HepG2 (cell line): ENCODE measurements around the gene KRT76. TPM values are rescaled to one million over a fixed set of nuclear protein-coding genes. Genes with fewer than 3 reads are reported as not detected.

Experiments used
- ATAC-seq: fragments of 200-7000 bp; cut with Tn5 transposase; 3 replicates; pipeline ENCODE4 v1.9.1; 2020; ENCODE audit warnings: mild to moderate bottlenecking, moderate library complexity
- BruUV-seq: library from RNA; stranded (reverse); fragments of 400-500 nt; replicated peaks from 2 replicates; lab custom pipeline; 2021; lab: Mats Ljungman, UMichigan
- CTCF ChIA-PET: fragments of 300-600 bp; formaldehyde crosslinking; extraction: SDS; loops from one replicate; lab custom pipeline; 2021; ENCODE audit warnings: low total read pairs, inconsistent platforms, low intra/inter-chr PET ratio; lab: Yijun Ruan, JAX
- POLR2A ChIA-PET: fragments of 350-600 bp; sonication (Branson Sonifier 250); formaldehyde crosslinking; loops from one replicate; lab custom pipeline; 2020; ENCODE audit warnings: antibody characterized with exemption, inconsistent platforms; lab: Yijun Ruan, JAX
- DNase-seq: peaks from one replicate; pipeline ENCODE4 v3.0.0-alpha.2; 2015; ENCODE audit warnings: low spot score
- FAIRE-seq: peaks from 3 replicates; lab custom pipeline; 2011; peaks lifted over from hg19 to GRCh38; lab: Jason Lieb, UNC
- H2AFZ ChIP-seq: one replicate; pipeline ENCODE4 v1.6.1; 2011; ENCODE audit warnings: low read length, inconsistent platforms
- H3K27ac ChIP-seq: fragments of 300-600 bp; 3 replicates; pipeline ENCODE4 v1.8.0; 2011; ENCODE audit warnings: mixed run types, mild to moderate bottlenecking, mixed read lengths, low read length, inconsistent platforms; ENCODE audit not compliant: insufficient read depth; ENCODE audit errors: extremely low read length
- H3K27me3 ChIP-seq, 2 experiments: fragments of 200-600 bp in 1 of 2; 2 replicates in 1 of 2; 3 replicates in 1 of 2; pipeline versions ENCODE4 v1.6.0 to v1.8.0; 2011; ENCODE audit warnings: low read length in 2 of 2, mild to moderate bottlenecking in 2 of 2, moderate library complexity in 2 of 2, inconsistent platforms in 1 of 2; ENCODE audit not compliant: insufficient read depth in 2 of 2, control insufficient read depth in 1 of 2
- H3K36me3 ChIP-seq, 2 experiments: fragments of 200-600 bp in 1 of 2; replicated peaks in 1 of 2; 2 replicates in 1 of 2; 3 replicates in 1 of 2; pipeline versions ENCODE4 v1.5.1 to v1.8.0; 2011; ENCODE audit warnings: low read length in 2 of 2, inconsistent platforms in 1 of 2; ENCODE audit not compliant: insufficient read depth in 2 of 2, control insufficient read depth in 1 of 2
- H3K4me1 ChIP-seq: 2 replicates; pipeline ENCODE4 v1.5.1; 2012; ENCODE audit warnings: low read length, inconsistent platforms; ENCODE audit not compliant: insufficient read depth
- H3K4me2 ChIP-seq: 2 replicates; pipeline ENCODE4 v1.6.0; 2011; ENCODE audit warnings: low read depth, low read length, inconsistent platforms
- H3K4me3 ChIP-seq, 3 experiments: fragments of 200-600 bp in 1 of 3; sonication (generic), shearing (Covaris generic) in 1 of 3; replicated peaks in 1 of 3; 2 replicates each; pipeline ENCODE4 v1.5.1; 2011 to 2016; ENCODE audit warnings: low read length in 3 of 3, inconsistent platforms in 2 of 3, low read depth in 2 of 3, mild to moderate bottlenecking in 2 of 3, control low read depth in 1 of 3, mixed read lengths in 1 of 3; ENCODE audit not compliant: insufficient read depth in 1 of 3
- H3K79me2 ChIP-seq: one replicate; pipeline ENCODE4 v1.6.1; 2011; ENCODE audit warnings: low read length, inconsistent platforms; ENCODE audit not compliant: insufficient read depth
- H3K9ac ChIP-seq: 2 replicates; pipeline ENCODE4 v1.6.0; 2011; ENCODE audit warnings: mild to moderate bottlenecking, low read depth, low read length, inconsistent platforms; ENCODE audit not compliant: insufficient read depth
- H3K9me3 ChIP-seq: 2 replicates; pipeline ENCODE4 v1.5.1; 2012; ENCODE audit warnings: mild to moderate bottlenecking, low read length
- H4K20me1 ChIP-seq: 2 replicates; pipeline ENCODE4 v1.6.0; 2011; ENCODE audit warnings: inconsistent platforms, mild to moderate bottlenecking, low read length, moderate library complexity; ENCODE audit not compliant: insufficient read depth
- CREB3 ChIP-seq: sonication (generic); formaldehyde crosslinking; IDR thresholded peaks from 2 replicates; pipeline ENCODE4 v1.5.0; 2020; ENCODE audit warnings: missing genetic modification reagents
- GATA4 ChIP-seq: sonication (generic); IDR thresholded peaks from 2 replicates; pipeline ENCODE4 v1.6.1; 2016; ENCODE audit warnings: antibody characterized with exemption, low read depth, borderline replicate concordance
- HIVEP1 ChIP-seq: sonication (generic); formaldehyde crosslinking; IDR thresholded peaks from 2 replicates; pipeline ENCODE4 v1.4.0; 2020; ENCODE audit warnings: mild to moderate bottlenecking, missing genetic modification reagents
- MED1 ChIP-seq: sonication (generic); formaldehyde crosslinking; IDR thresholded peaks from 2 replicates; pipeline ENCODE4 v1.4.0; 2020; ENCODE audit warnings: missing genetic modification reagents
- PRMT3 ChIP-seq: sonication (generic); formaldehyde crosslinking; IDR thresholded peaks from 2 replicates; pipeline ENCODE4 v1.8.1; 2022; ENCODE audit warnings: low read depth, mild to moderate bottlenecking, moderate library complexity, missing genetic modification reagents, borderline replicate concordance
- ZNF615 ChIP-seq: sonication (generic); formaldehyde crosslinking; IDR thresholded peaks from 2 replicates; pipeline ENCODE4 v1.5.0; 2020; ENCODE audit warnings: mild to moderate bottlenecking, missing genetic modification reagents, borderline replicate concordance
- ZNF883 ChIP-seq: sonication (generic); formaldehyde crosslinking; IDR thresholded peaks from 2 replicates; pipeline ENCODE4 v1.5.1; 2020; ENCODE audit warnings: mild to moderate bottlenecking, missing genetic modification reagents; ENCODE audit errors: not compliant biosample characterization
- WGBS: methylation state at CpG from one replicate; pipeline ENCODE4 v1.1.6; 2017; ENCODE audit warnings: low lambda C conversion rate; 5-methylcytosine and 5-hydroxymethylcytosine counted together
- in situ Hi-C: cut with HindIII; loops from 2 replicates; pipeline ENCODE4 v1.10.0; 2017; ENCODE audit warnings: low pct_unique_long_range_greater_than_20kb; ENCODE audit not compliant: extremely low pct_ligation_motif_present
- intact Hi-C: fragments of 100-400 bp; cut with micrococcal nuclease; formaldehyde crosslinking; loops from one replicate; pipeline ENCODE4 v1.10.0; 2022; ENCODE audit not compliant: unreplicated experiment
- polyA plus RNA-seq, 8 experiments: library from polyadenylated mRNA; depleted of rRNA in 3 of 8; stranded (reverse) in 7 of 8; unstranded in 1 of 8; fragments of >200 nt; fragmentation: Illumina TruSeq in 4 of 8; extraction: Trizol in 4 of 8; gene quantifications; 2 replicates each; pipeline versions ENCODE4 v1.2.1 to v1.2.3, GENCODE V29; 2011 to 2016; ENCODE audit warnings: low read depth in 4 of 8, missing spikeins in 1 of 8, mixed read lengths in 1 of 8; ENCODE audit not compliant: insufficient read depth in 1 of 8
- total RNA-seq, 5 experiments: library from RNA; depleted of rRNA; stranded (reverse); fragments of >200 nt; fragmentation: Illumina TruSeq; extraction: Trizol; gene quantifications; 2 replicates each; pipeline ENCODE4 v1.2.3, GENCODE V29; 2016; ENCODE audit warnings: low read depth in 1 of 5

Gene KRT76
- total and polyA plus RNA-seq, 2 of the 13 experiments (the other 11 are each of a cell fraction or from before 2014, with no cell fraction given) = not detected

GRCh38 chr12:52748578-52748977, 28.6 kb downstream of the KRT76 start (continued):
- TF ChIP-seq ZNF883 (no peak), GATA4 (no peak), PRMT3 (CRISPR knock-in tag) (no peak), CREB3 (no peak)

GRCh38 chr12:52745554-52745953, 31.6 kb downstream of the KRT76 start:
- Histone ChIP-seq H3K4me3 (no peak overlapping the region), H2AFZ (no peak overlapping the region), H3K9me3 (no peaks in the 10 kb centered on the region), H3K4me1 (no peaks in the 10 kb centered on the region), H3K4me2 (no peak overlapping the region), H3K9ac (no peak overlapping the region), H3K27ac (no peak overlapping the region), H4K20me1 (no peaks in the 10 kb centered on the region; the same call in 1 of the 2 replicates), H3K27me3 (peaks cover 1 to 8% of the 10 kb centered on the region in 2 experiments; a peak in 3 of 5 replicates), H3K36me3 (no peaks in the 10 kb centered on the region), H3K79me2 (no peaks in the 10 kb centered on the region)
- DNase-seq = no peak
- WGBS = 36% methylated on average over 5 of the region's 5 CpGs
- no peak for FAIRE-seq
- CTCF ChIA-PET = no interaction called here
- no TSS peak for BruUV-seq
- no peak for TF ChIP-seq MED1
- TF ChIP-seq HIVEP1 (CRISPR knock-in tag) = no peak
- no peak for TF ChIP-seq ZNF615
- in situ Hi-C loops (no loop called here), intact Hi-C loops (no loop called here)
- no peak for ATAC-seq
- POLR2A ChIA-PET = no interaction called here
